ENCODE data around the gene ACP3.

Gene ACP3

GRCh38 chr3:132317229-132317948 lies at the start of gene ACP3:
Gene ACP3 (plus strand): TSS chr3:132317407. CDS start chr3:132317457, 50 bp downstream.
- no peak within 1 kb of the TSS for H3K4me2 ChIP-seq
- no peaks in the 10 kb centered on the region for H4K20me1 ChIP-seq (ENCODE audit: insufficient read depth)
- no peaks in the 10 kb centered on the region for H3K79me2 ChIP-seq (ENCODE audit: insufficient read depth, low read depth)
- H3K4me3 ChIP-seq (IDR thresholded peaks at IDR 0.05; ENCODE audit: insufficient read depth, low read depth, low read length), result no peak within 1 kb of the TSS
- H3K27me3 ChIP-seq (ENCODE audit: insufficient read depth, low read depth), result no peaks in the 10 kb centered on the region
- H3K36me3 ChIP-seq (ENCODE audit: insufficient read depth), result no peaks in the 10 kb centered on the region
- H2AFZ ChIP-seq (ENCODE audit: low read depth), result no peak within 1 kb of the TSS
- H3K9ac ChIP-seq, result no peak within 1 kb of the TSS
- no peaks in the 10 kb centered on the region for H3K4me1 ChIP-seq (ENCODE audit: low read depth, poor library complexity, severe bottlenecking)
- no peak within 1 kb of the TSS for H3K27ac ChIP-seq
- no peak for TF ChIP-seq CTCF (conservative IDR thresholded peaks at IDR 0.05; ENCODE audit: low read depth, low read length)

- Histone ChIP-seq H3K27ac (no peak overlapping the region), H3K36me3 (ENCODE audit: insufficient read depth) (no peaks in the 10 kb centered on the region), H3K9ac (no peak overlapping the region), H4K20me1 (ENCODE audit: insufficient read depth) (no peaks in the 10 kb centered on the region), H2AFZ (ENCODE audit: low read depth) (no peak overlapping the region), H3K4me1 (ENCODE audit: low read depth, poor library complexity, severe bottlenecking) (no peaks in the 10 kb centered on the region), H3K4me3 (IDR thresholded peaks at IDR 0.05; ENCODE audit: insufficient read depth, low read depth, low read length) (no peak overlapping the region), H3K79me2 (ENCODE audit: insufficient read depth, low read depth) (no peaks in the 10 kb centered on the region), H3K27me3 (ENCODE audit: insufficient read depth, low read depth) (no peaks in the 10 kb centered on the region), H3K4me2 (no peak overlapping the region)
- TF ChIP-seq CTCF (conservative IDR thresholded peaks at IDR 0.05; ENCODE audit: low read depth, low read length), result peak; percentile 46; the same call in 1 of the 2 replicates
Measured at GRCh38 chr3:132268956-132269355, 48.3 kb upstream of the ACP3 start.

- Histone ChIP-seq H2AFZ (ENCODE audit: low read depth) (no peak overlapping the region), H3K79me2 (ENCODE audit: insufficient read depth, low read depth) (no peaks in the 10 kb centered on the region), H3K4me3 (IDR thresholded peaks at IDR 0.05; ENCODE audit: insufficient read depth, low read depth, low read length) (no peak overlapping the region), H3K9ac (no peak overlapping the region), H3K27me3 (ENCODE audit: insufficient read depth, low read depth) (no peaks in the 10 kb centered on the region), H4K20me1 (ENCODE audit: insufficient read depth) (no peaks in the 10 kb centered on the region), H3K27ac (no peak overlapping the region), H3K36me3 (ENCODE audit: insufficient read depth) (no peaks in the 10 kb centered on the region), H3K4me1 (ENCODE audit: low read depth, poor library complexity, severe bottlenecking) (no peaks in the 10 kb centered on the region), H3K4me2 (no peak overlapping the region)
- TF ChIP-seq CTCF (conservative IDR thresholded peaks at IDR 0.05; ENCODE audit: low read depth, low read length), result no peak
Measured at GRCh38 chr3:132273036-132273435, 44.2 kb upstream of the ACP3 start.

GRCh38 chr3:132276228-132276906 lies 40.8 kb upstream of the ACP3 start:
- Histone ChIP-seq H3K4me3 (IDR thresholded peaks at IDR 0.05; ENCODE audit: insufficient read depth, low read depth, low read length) (no peak overlapping the region), H3K36me3 (ENCODE audit: insufficient read depth) (no peaks in the 10 kb centered on the region), H3K9ac (no peak overlapping the region), H3K27me3 (ENCODE audit: insufficient read depth, low read depth) (no peaks in the 10 kb centered on the region), H3K27ac (no peak overlapping the region), H3K79me2 (ENCODE audit: insufficient read depth, low read depth) (no peaks in the 10 kb centered on the region), H4K20me1 (ENCODE audit: insufficient read depth) (no peaks in the 10 kb centered on the region), H2AFZ (ENCODE audit: low read depth) (no peak overlapping the region), H3K4me2 (no peak overlapping the region), H3K4me1 (ENCODE audit: low read depth, poor library complexity, severe bottlenecking) (no peaks in the 10 kb centered on the region)
- TF ChIP-seq CTCF (conservative IDR thresholded peaks at IDR 0.05; ENCODE audit: low read depth, low read length), result no peak
